GM12875 (cell line): ENCODE data around the gene RUNX2.

Experiments used
- H3K4me3 ChIP-seq: one replicate; pipeline ENCODE4 v1.5.1; 2011; ENCODE audit warnings: low read depth, low read length, control low read depth
- CTCF ChIP-seq: IDR thresholded peaks from 2 replicates; pipeline ENCODE4 v1.5.1; 2011; ENCODE audit warnings: low read depth, mild to moderate bottlenecking, control low read depth, inconsistent platforms, low read length, moderate library complexity, borderline replicate concordance; ENCODE audit not compliant: insufficient read depth

Gene RUNX2

GRCh38 chr6:45543298-45544235 is 215.4 kb downstream of the RUNX2 start:
- no peak for TF ChIP-seq CTCF
- no peak overlapping the region for H3K4me3 ChIP-seq

GRCh38 chr6:45545416-45545815 is 217.3 kb downstream of the RUNX2 start:
- no peak for TF ChIP-seq CTCF
- H3K4me3 ChIP-seq = no peak overlapping the region

- H3K4me3 ChIP-seq = no peak overlapping the region
- no peak for TF ChIP-seq CTCF
Observed at GRCh38 chr6:45548657-45549515, 220.8 kb downstream of the RUNX2 start.

DNA sequence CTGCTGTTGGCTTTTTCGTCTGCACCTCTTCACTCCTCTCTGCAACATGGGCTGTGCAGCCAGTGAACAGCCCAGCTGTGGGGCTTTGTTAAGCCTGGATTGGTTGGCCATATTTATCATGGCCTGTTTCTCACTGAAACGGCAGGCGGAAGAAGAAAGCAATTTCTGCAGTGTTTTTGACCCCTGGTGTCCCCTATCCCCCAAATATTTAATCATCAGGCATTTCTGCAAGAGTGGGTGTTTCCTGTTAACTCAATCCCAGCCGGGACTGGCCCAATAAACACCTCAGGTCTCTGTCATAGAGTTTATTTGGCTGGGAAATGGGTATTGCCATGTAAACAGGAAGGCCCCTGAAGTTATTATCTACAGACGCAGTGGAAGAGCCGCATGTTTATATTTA is 224.4 kb downstream of the RUNX2 start:
- no peak for TF ChIP-seq CTCF
- H3K4me3 ChIP-seq = no peak overlapping the region

DNA sequence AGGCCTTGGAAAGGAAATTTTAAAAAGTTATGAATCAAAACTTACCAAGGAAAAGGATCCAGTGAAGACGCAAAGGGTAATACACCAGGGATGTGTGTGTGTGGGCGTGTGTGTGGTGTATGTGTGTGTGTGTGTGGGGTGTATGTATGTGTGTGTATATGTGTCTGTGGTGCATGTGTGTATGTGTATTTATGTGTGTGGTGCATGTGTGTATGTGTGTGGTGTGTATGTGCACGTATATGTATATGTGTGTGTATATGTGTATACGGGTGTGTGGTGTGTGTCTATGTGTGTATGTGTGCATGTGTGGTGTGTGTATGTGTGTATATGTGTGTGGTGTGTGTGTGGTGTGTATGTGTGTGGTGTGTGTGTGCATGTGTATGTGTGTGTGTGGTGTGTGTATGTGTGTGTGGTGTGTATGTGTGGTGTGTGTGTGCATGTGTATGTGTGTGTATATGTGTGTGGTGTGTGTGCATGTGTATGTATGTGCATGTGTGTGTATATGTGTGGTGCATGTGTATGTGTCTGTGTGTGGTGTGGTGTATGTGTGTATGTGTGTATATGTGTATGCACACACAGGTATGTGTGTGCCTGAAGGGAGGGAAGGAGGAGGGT is 225.7 kb downstream of the RUNX2 start:
- no peak overlapping the region for H3K4me3 ChIP-seq
- no peak for TF ChIP-seq CTCF

DNA sequence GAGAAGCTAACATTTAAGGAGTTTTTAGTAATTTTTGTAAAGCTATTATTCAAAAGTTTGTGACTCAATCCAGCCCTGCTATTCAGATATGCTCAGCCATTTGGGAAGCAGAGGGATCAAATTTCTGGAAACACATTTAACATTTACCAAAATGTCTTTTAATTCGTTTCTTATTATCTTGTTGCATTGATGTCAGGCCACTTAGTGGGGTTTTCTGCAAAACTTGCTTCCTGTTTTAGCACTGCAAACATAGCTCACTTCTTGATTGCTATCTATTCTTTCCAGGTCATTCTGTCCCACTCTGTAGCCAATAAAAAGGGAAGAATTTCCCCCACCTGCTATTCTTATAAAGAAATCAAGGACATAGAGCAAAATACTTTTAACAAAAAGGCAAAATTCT is 226.5 kb downstream of the RUNX2 start:
- no peak for TF ChIP-seq CTCF
- no peak overlapping the region for H3K4me3 ChIP-seq
